ENCODE measurements around the gene VDAC1.
"Not testable (repeated sequence)": the region's sequence is repeated elsewhere in the genome, so short reads cannot be mapped to it uniquely, and the experiment has no call there.

GRCh38 chr5:134030303-134030964 lies 25.7 kb upstream of the VDAC1 start:
- TF ChIP-seq, protein P1, sequence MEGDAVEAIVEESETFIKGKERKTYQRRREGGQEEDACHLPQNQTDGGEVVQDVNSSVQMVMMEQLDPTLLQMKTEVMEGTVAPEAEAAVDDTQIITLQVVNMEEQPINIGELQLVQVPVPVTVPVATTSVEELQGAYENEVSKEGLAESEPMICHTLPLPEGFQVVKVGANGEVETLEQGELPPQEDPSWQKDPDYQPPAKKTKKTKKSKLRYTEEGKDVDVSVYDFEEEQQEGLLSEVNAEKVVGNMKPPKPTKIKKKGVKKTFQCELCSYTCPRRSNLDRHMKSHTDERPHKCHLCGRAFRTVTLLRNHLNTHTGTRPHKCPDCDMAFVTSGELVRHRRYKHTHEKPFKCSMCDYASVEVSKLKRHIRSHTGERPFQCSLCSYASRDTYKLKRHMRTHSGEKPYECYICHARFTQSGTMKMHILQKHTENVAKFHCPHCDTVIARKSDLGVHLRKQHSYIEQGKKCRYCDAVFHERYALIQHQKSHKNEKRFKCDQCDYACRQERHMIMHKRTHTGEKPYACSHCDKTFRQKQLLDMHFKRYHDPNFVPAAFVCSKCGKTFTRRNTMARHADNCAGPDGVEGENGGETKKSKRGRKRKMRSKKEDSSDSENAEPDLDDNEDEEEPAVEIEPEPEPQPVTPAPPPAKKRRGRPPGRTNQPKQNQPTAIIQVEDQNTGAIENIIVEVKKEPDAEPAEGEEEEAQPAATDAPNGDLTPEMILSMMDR (IDR thresholded peaks at IDR 0.05; ENCODE audit: low read depth, low read length, poor library complexity, severe bottlenecking) = not testable (repeated sequence)
- TF ChIP-seq EZH2phosphoT487 (IDR thresholded peaks at IDR 0.05; ENCODE audit: borderline replicate concordance, low read length) = not testable (repeated sequence)
